Psoas muscle (tissue), 8 donors: Measurements from ENCODE around the gene HNRNPC. TPM values are rescaled to one million over a fixed set of nuclear protein-coding genes. Genes with fewer than 3 reads are reported as not detected.
A peak's percentile ranks its signal among the peaks of the same experiment; 100 is the strongest.

Experiments
- ATAC-seq, 4 donors: fragments of 200-7000 bp; cut with Tn5 transposase; one replicate each; pipeline ENCODE4 v1.9.1; 2020; ENCODE audit warnings: moderate library complexity in 3 of 4, mild to moderate bottlenecking in 2 of 4
- DNase-seq, 2 donors: peaks; one replicate each; pipeline ENCODE4 v3.0.0-alpha.2; 2020
- H3K27ac ChIP-seq: fragments of 200-600 bp; one replicate; pipeline ENCODE4 v1.8.0; 2022
- H3K27me3 ChIP-seq, 3 donors: fragments of 200-600 bp in 1 of 3; one replicate each; pipeline versions ENCODE4 v1.6.1 to v1.8.0; 2013 to 2022; ENCODE audit warnings: low read length in 2 of 3, mild to moderate bottlenecking in 2 of 3, moderate library complexity in 1 of 3; ENCODE audit not compliant: insufficient read depth in 3 of 3
- H3K36me3 ChIP-seq, 2 donors: fragments of 200-600 bp in 1 of 2; one replicate each; pipeline versions ENCODE4 v1.6.1 to v1.8.0; 2013 to 2022; ENCODE audit warnings: low read depth in 1 of 2, mild to moderate bottlenecking in 1 of 2, moderate library complexity in 1 of 2; ENCODE audit not compliant: insufficient read depth in 1 of 2
- H3K4me1 ChIP-seq: fragments of 200-600 bp; one replicate; pipeline ENCODE4 v1.8.0; 2022
- H3K4me3 ChIP-seq: fragments of 200-600 bp; one replicate; pipeline ENCODE4 v1.8.0; 2022; ENCODE audit warnings: mild to moderate bottlenecking
- H3K9me3 ChIP-seq: fragments of 200-600 bp; one replicate; pipeline ENCODE4 v1.8.0; 2022
- WGBS, 3 donors: extraction: QIAGEN DNeasy Blood & Tissue Kit; methylation state at CpG; one replicate each; pipeline versions ENCODE4 v1.1.6 to v1.1.7; 2013; 5-methylcytosine and 5-hydroxymethylcytosine counted together
- intact Hi-C, 2 donors: fragments of 100-400 bp; cut with DNase I; formaldehyde crosslinking; loops; one replicate each; pipeline versions ENCODE4 v1.11.0 to v1.14.2; 2022
- long read RNA-seq, 2 donors: library from polyadenylated mRNA; unstranded; transcript quantifications; one replicate each; pipeline ENCODE4 v2.0.0, GENCODE V29; 2021
- polyA plus RNA-seq, 3 donors: library from polyadenylated mRNA; stranded (reverse); fragments of 200-250 nt; gene quantifications; one replicate each; pipeline ENCODE4 v1.2.3, GENCODE V29; 2013
- total RNA-seq, 4 donors: library from RNA; stranded (reverse); fragmentation: NEBNext Ultra II Directional in 2 of 4; extraction: Animal tissue kit (Norgen Biotek cat#: 25700) in 2 of 4; gene quantifications; one replicate each; pipeline versions ENCODE4 v1.2.1 to v1.2.4, GENCODE V29; 2021 to 2023
- TF ChIP-seq, protein P1 (sequence below): fragments of 200-600 bp; IDR thresholded peaks from one replicate; pipeline ENCODE4 v1.8.0; 2022; ENCODE audit warnings: antibody characterized with exemption
- donor health status: healthy with polysubstance abuse.
- donor health status: DM: no; HTN: no; CAD: no; lungs with moderate emphysema.
- donor health status: Bipolar disorder and iron deficiency.
- donor health status: healthy.
- donor health status: DM: yes; HTN: yes; CAD: no.
- donor health status: DM: no; HTN: no; CAD: no.
- donor health status: DM: no; HTN: no; CAD: no.
- donor health status: DM: yes; HTN: yes; CAD: no.

The HNRNPC gene
- 100 to 1,000 TPM; 217 to 310 (median 245) TPM for total RNA-seq
- polyA plus RNA-seq = 100 to 1,000 TPM; 215 to 290 (median 282) TPM
- long read RNA-seq, donor 1, transcript HNRNPC-205 (9 exons, 1,375 nt) = major isoform, 46 of 119 reads
- long read RNA-seq, donor 1, transcript HNRNPC-230 (8 exons, 1,371 nt) = minor isoform, 11 of 119 reads
- long read RNA-seq, donor 1, transcript HNRNPC-211 (9 exons, 1,784 nt) = minor isoform, 19 of 119 reads
- long read RNA-seq, donor 1, partial matches to known transcripts = 7 of 119 reads
- long read RNA-seq, donor 1, other reads (novel, unspliced or antisense) = 30 of 119 reads
- long read RNA-seq, donor 2, full-length matches to known transcripts = 130 of 189 reads
- long read RNA-seq, donor 2, partial matches to known transcripts = 15 of 189 reads
- long read RNA-seq, donor 2, other reads (novel, unspliced or antisense) = 44 of 189 reads

DNA sequence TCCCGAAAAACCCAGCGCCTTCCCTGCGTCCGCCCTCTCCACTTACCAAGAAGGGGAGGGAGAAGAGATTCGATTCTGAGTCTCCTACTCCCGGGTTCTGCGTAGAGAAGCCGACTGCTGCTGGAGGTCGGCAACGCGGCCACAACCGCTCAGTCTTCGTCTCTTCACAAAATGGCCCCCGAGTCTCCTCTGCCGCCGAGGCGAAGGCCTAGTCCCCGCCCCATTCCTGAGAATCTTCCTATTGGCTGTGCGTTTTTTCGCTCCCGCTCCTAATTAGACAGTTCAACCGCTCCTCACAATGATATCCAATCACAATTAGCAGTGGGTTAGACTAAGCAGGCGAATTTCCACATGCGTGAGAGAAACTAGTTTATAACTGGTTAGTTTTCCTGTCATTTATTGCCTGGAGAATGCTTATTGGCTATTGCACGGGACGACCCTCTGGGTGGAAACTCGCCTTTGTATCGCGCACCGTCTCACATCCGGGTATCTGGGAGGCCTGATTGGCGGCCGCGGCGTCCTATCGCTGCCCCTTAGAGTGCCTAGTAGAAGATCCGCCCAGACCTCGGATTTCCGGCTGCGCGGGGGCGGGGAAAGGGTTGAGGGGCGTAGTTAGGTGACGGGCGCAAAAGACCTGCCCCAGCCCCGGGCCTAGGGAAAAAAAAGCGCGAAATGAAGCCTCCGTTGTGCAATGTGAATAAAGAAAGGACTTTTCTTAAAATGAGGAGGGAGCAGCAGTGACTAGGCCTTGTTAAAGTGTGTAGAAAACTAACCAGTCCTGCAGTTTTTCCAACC, at the start of gene HNRNPC:
Gene HNRNPC, minus strand, starts transcription at position 191 of the 795 bp plus-strand sequence. CDS start 35,249 bp downstream, outside the sequence.
- Histone ChIP-seq H3K4me1 (peaks cover 33% of the 10 kb centered on the region), H3K4me3 (peak within 1 kb of the TSS; percentile 97), H3K9me3 (no peaks in the 10 kb centered on the region), H3K27ac (peak within 1 kb of the TSS; percentile 98), H3K27me3 (no peaks in the 10 kb centered on the region), H3K36me3 (peaks cover 0 to 26% of the 10 kb centered on the region in 2 donors)
- peak; percentile 100 for DNase-seq
- WGBS, 3 donors = 0% methylated on average over 49 of the region's 49 CpGs
- intact Hi-C loops = loop anchor here in 1 of 2 donors (5.0 to 10.0 kb wide), 2 partner anchors 37 to 115 kb away; partner anchors contain the start of gene SUPT16H
- TF ChIP-seq, protein P1, sequence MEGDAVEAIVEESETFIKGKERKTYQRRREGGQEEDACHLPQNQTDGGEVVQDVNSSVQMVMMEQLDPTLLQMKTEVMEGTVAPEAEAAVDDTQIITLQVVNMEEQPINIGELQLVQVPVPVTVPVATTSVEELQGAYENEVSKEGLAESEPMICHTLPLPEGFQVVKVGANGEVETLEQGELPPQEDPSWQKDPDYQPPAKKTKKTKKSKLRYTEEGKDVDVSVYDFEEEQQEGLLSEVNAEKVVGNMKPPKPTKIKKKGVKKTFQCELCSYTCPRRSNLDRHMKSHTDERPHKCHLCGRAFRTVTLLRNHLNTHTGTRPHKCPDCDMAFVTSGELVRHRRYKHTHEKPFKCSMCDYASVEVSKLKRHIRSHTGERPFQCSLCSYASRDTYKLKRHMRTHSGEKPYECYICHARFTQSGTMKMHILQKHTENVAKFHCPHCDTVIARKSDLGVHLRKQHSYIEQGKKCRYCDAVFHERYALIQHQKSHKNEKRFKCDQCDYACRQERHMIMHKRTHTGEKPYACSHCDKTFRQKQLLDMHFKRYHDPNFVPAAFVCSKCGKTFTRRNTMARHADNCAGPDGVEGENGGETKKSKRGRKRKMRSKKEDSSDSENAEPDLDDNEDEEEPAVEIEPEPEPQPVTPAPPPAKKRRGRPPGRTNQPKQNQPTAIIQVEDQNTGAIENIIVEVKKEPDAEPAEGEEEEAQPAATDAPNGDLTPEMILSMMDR = no peak
- ATAC-seq = peak; percentile 94 to 98 (median 97)

GRCh38 chr14:21317398-21317797, 48.2 kb upstream of the HNRNPC start:
- no peak overlapping the region for H3K27ac ChIP-seq
- H3K4me1 ChIP-seq = no peaks in the 10 kb centered on the region
- H3K36me3 ChIP-seq = no peaks in the 10 kb centered on the region
- ATAC-seq (no peak), DNase-seq (no peak)
- no peak overlapping the region for H3K4me3 ChIP-seq
- no peaks in the 10 kb centered on the region for H3K9me3 ChIP-seq
- intact Hi-C loops = no loop called here
- peaks cover 0 to 5% (median 0%) of the 10 kb centered on the region in 3 donors for H3K27me3 ChIP-seq
- TF ChIP-seq, protein P1 = no peak
- WGBS, 3 donors = 36 to 42% (median 38%) methylated on average over 3 of the region's 3 CpGs

GRCh38 chr14:21313512-21313911, 44.3 kb upstream of the HNRNPC start:
- H3K4me3 ChIP-seq = no peak overlapping the region
- no peak for ATAC-seq
- no peaks in the 10 kb centered on the region for H3K9me3 ChIP-seq
- no peaks in the 10 kb centered on the region for H3K36me3 ChIP-seq
- WGBS, 3 donors = 82 to 87% (median 86%) methylated on average over 12 of the region's 12 CpGs
- DNase-seq = no peak
- H3K27me3 ChIP-seq = peaks cover 0 to 15% (median 3%) of the 10 kb centered on the region in 3 donors
- H3K27ac ChIP-seq = no peak overlapping the region
- intact Hi-C loops = no loop called here
- TF ChIP-seq, protein P1 = no peak
- no peaks in the 10 kb centered on the region for H3K4me1 ChIP-seq

- ATAC-seq (no peak), DNase-seq (no peak)
- Histone ChIP-seq H3K4me3 (no peak overlapping the region), H3K27ac (no peak overlapping the region), H3K4me1 (no peaks in the 10 kb centered on the region), H3K9me3 (no peaks in the 10 kb centered on the region), H3K27me3 (peaks cover 0 to 16% (median 3%) of the 10 kb centered on the region in 3 donors), H3K36me3 (no peaks in the 10 kb centered on the region)
- TF ChIP-seq, protein P1 = no peak
- 59 to 67% (median 60%) methylated on average over 2 of the region's 2 CpGs for WGBS, 3 donors
- intact Hi-C loops = no loop called here
Measured at GRCh38 chr14:21311614-21312013, 42.4 kb upstream of the HNRNPC start.
